GM23338 (cell line): ENCODE data around the gene MYO16. TPM values are rescaled to one million over a fixed set of nuclear protein-coding genes. Genes with fewer than 3 reads are reported as not detected.

Source experiments
- ATAC-seq: fragments of 200-7000 bp; cut with Tn5 transposase; 3 replicates; pipeline ENCODE4 v1.9.1; 2020
- DNase-seq: peaks from one replicate; pipeline ENCODE4 v3.0.0-alpha.2; 2015; ENCODE audit warnings: low spot score
- H2AFZ ChIP-seq: fragments of 200-600 bp; sonication (generic); 2 replicates; pipeline ENCODE4 v1.8.0; 2016; ENCODE audit warnings: antibody characterized with exemption, mild to moderate bottlenecking, moderate library complexity
- H3F3A ChIP-seq: fragments of 200-600 bp; sonication (generic); replicated peaks from 2 replicates; pipeline ENCODE4 v1.8.0; 2017; ENCODE audit warnings: antibody characterized with exemption, mixed run types, low read depth
- H3K27ac ChIP-seq: fragments of 200-600 bp; sonication (generic); 2 replicates; pipeline ENCODE4 v1.6.1; 2016; ENCODE audit warnings: low read depth
- H3K27me3 ChIP-seq: fragments of 200-600 bp; sonication (generic); 2 replicates; pipeline ENCODE4 v1.8.0; 2016; ENCODE audit warnings: mild to moderate bottlenecking, mixed run types, moderate library complexity; ENCODE audit not compliant: insufficient read depth
- H3K36me3 ChIP-seq: fragments of 200-600 bp; sonication (generic); 2 replicates; pipeline ENCODE4 v1.8.0; 2016; ENCODE audit warnings: mild to moderate bottlenecking; ENCODE audit not compliant: insufficient read depth
- H3K4me1 ChIP-seq: fragments of 200-600 bp; sonication (generic); 2 replicates; pipeline ENCODE4 v1.8.0; 2016; ENCODE audit warnings: mild to moderate bottlenecking, moderate library complexity; ENCODE audit not compliant: insufficient read depth
- H3K4me2 ChIP-seq: fragments of 200-600 bp; sonication (generic); 2 replicates; pipeline ENCODE4 v1.7.1; 2017; ENCODE audit warnings: mixed run types
- H3K4me3 ChIP-seq: fragments of 200-600 bp; sonication (generic); 2 replicates; pipeline ENCODE4 v1.6.1; 2016; ENCODE audit warnings: mixed run types
- H3K79me2 ChIP-seq: fragments of 200-600 bp; sonication (generic); replicated peaks from 2 replicates; pipeline ENCODE4 v1.8.0; 2017; ENCODE audit warnings: mild to moderate bottlenecking; ENCODE audit not compliant: insufficient read depth
- H3K9me2 ChIP-seq: fragments of 200-600 bp; sonication (generic); 2 replicates; pipeline ENCODE4 v1.8.0; 2017; ENCODE audit not compliant: insufficient read depth
- H4K20me1 ChIP-seq: fragments of 200-600 bp; sonication (generic); replicated peaks from 2 replicates; pipeline ENCODE4 v1.8.0; 2017; ENCODE audit warnings: mild to moderate bottlenecking; ENCODE audit not compliant: insufficient read depth
- H3K27ac Mint-ChIP-seq: 2 replicates; pipeline ENCODE4 v1.8.0; 2020; ENCODE audit warnings: inconsistent platforms, mild to moderate bottlenecking, moderate library complexity, mixed read lengths
- H3K27me3 Mint-ChIP-seq: 3 replicates; pipeline ENCODE4 v1.8.0; 2022; ENCODE audit warnings: low read depth, mild to moderate bottlenecking, moderate library complexity, mixed read lengths, inconsistent platforms; ENCODE audit not compliant: insufficient read depth, poor library complexity
- H3K36me3 Mint-ChIP-seq: 3 replicates; pipeline ENCODE4 v1.8.0; 2021; ENCODE audit warnings: low read depth, mild to moderate bottlenecking, inconsistent platforms, moderate library complexity, mixed read lengths
- H3K4me1 Mint-ChIP-seq: 3 replicates; pipeline ENCODE4 v1.8.0; 2020; ENCODE audit warnings: mild to moderate bottlenecking, inconsistent platforms, mixed read lengths
- H3K4me3 Mint-ChIP-seq: 3 replicates; pipeline ENCODE4 v1.8.0; 2021; ENCODE audit warnings: moderate library complexity, mild to moderate bottlenecking, inconsistent platforms, mixed read lengths
- H3K9me3 Mint-ChIP-seq: 3 replicates; pipeline ENCODE4 v1.8.0; 2020; ENCODE audit warnings: moderate library complexity, mild to moderate bottlenecking, inconsistent platforms, mixed read lengths
- CREB1 ChIP-seq: fragments of 250-450 bp; sonication (Bioruptor Pico); IDR thresholded peaks from 2 replicates; pipeline ENCODE4 v1.5.0; 2020; ENCODE audit warnings: low read depth, mild to moderate bottlenecking, moderate library complexity
- JUNB ChIP-seq: IDR thresholded peaks from one replicate; pipeline ENCODE4 v1.6.1; 2016; ENCODE audit warnings: antibody characterized with exemption; ENCODE audit not compliant: unreplicated experiment
- REST ChIP-seq: IDR thresholded peaks from one replicate; pipeline ENCODE4 v1.6.1; 2018; ENCODE audit warnings: antibody characterized with exemption; ENCODE audit not compliant: unreplicated experiment
- ZNF114 ChIP-seq: fragments of 250-450 bp; sonication (Bioruptor Pico); IDR thresholded peaks from 2 replicates; pipeline ENCODE4 v1.5.0; 2020; ENCODE audit warnings: mild to moderate bottlenecking, moderate library complexity
- ZNF331 ChIP-seq: fragments of 250-450 bp; sonication (Bioruptor Pico); IDR thresholded peaks from 2 replicates; pipeline ENCODE4 v1.5.0; 2020; ENCODE audit warnings: low read depth, mild to moderate bottlenecking, moderate library complexity
- ZNF462 ChIP-seq: fragments of 250-450 bp; sonication (Bioruptor Pico); IDR thresholded peaks from 2 replicates; pipeline ENCODE4 v1.5.0; 2020; ENCODE audit warnings: mild to moderate bottlenecking, moderate library complexity
- polyA plus RNA-seq: library from polyadenylated mRNA; unstranded; fragments of >200 nt; fragmentation: Nextera tagmentation; extraction: Ambion mirVana; gene quantifications from 2 replicates; pipeline ENCODE4 v1.2.1, GENCODE V29; 2016
- total RNA-seq: library from RNA; depleted of rRNA; stranded (reverse); fragments of >200 nt; shearing (Covaris generic); gene quantifications from 2 replicates; pipeline ENCODE4 v1.2.3, GENCODE V29; 2014
- TF ChIP-seq, protein P1 (sequence below), 2 experiments: fragments of 200-600 bp in 1 of 2; sonication (generic) in 1 of 2; conservative IDR thresholded peaks; 2 replicates each; pipeline versions ENCODE4 v1.5.1 to v1.6.1; 2016 to 2017; ENCODE audit warnings: antibody characterized with exemption in 2 of 2, low read depth in 2 of 2, mild to moderate bottlenecking in 2 of 2, moderate library complexity in 1 of 2

MYO16 gene
- total and polyA plus RNA-seq, 2 experiments from 2014 or later: 0.10 to 0.13 TPM

- H3K36me3 Mint-ChIP-seq: peaks cover 7% of the 10 kb centered on the region; the same call in 2 of the 3 replicates
- no peak for TF ChIP-seq CREB1
- TF ChIP-seq, protein P1, sequence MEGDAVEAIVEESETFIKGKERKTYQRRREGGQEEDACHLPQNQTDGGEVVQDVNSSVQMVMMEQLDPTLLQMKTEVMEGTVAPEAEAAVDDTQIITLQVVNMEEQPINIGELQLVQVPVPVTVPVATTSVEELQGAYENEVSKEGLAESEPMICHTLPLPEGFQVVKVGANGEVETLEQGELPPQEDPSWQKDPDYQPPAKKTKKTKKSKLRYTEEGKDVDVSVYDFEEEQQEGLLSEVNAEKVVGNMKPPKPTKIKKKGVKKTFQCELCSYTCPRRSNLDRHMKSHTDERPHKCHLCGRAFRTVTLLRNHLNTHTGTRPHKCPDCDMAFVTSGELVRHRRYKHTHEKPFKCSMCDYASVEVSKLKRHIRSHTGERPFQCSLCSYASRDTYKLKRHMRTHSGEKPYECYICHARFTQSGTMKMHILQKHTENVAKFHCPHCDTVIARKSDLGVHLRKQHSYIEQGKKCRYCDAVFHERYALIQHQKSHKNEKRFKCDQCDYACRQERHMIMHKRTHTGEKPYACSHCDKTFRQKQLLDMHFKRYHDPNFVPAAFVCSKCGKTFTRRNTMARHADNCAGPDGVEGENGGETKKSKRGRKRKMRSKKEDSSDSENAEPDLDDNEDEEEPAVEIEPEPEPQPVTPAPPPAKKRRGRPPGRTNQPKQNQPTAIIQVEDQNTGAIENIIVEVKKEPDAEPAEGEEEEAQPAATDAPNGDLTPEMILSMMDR (conservative IDR thresholded peaks at IDR 0.05; ENCODE audit: low read depth in 2 of 2): peak; percentile 88 to 95
- H3K4me3 Mint-ChIP-seq: no peak overlapping the region
- Histone ChIP-seq H3K27ac (no peak overlapping the region), H3K4me2 (no peak overlapping the region), H3K36me3 (no peaks in the 10 kb centered on the region), H3K79me2 (no peaks in the 10 kb centered on the region), H3K4me3 (no peak overlapping the region), H3F3A (no peaks in the 10 kb centered on the region), H3K4me1 (no peaks in the 10 kb centered on the region), H3K27me3 (peaks cover 7% of the 10 kb centered on the region; the same call in 1 of the 2 replicates), H2AFZ (no peak overlapping the region), H4K20me1 (no peaks in the 10 kb centered on the region), H3K9me2 (no peaks in the 10 kb centered on the region)
- peak; percentile 73 for ATAC-seq
- peak; percentile 70 for DNase-seq
- H3K27me3 Mint-ChIP-seq: peaks cover 6% of the 10 kb centered on the region
- H3K9me3 Mint-ChIP-seq: peaks cover 9% of the 10 kb centered on the region
- H3K4me1 Mint-ChIP-seq: peaks cover 7% of the 10 kb centered on the region
- no peak overlapping the region for H3K27ac Mint-ChIP-seq
Observed at GRCh38 chr13:109145631-109146030, 516.2 kb downstream of the MYO16 start.

- peaks cover 2% of the 10 kb centered on the region for H3K27me3 Mint-ChIP-seq
- 0 out of 2 replicates have a peak, but pooled peaks cover 1% of the 10 kb centered on the region for H3K4me1 ChIP-seq
- no peak for ATAC-seq
- H3K9me2 ChIP-seq: no peaks in the 10 kb centered on the region
- DNase-seq: no peak
- peaks cover 15% of the 10 kb centered on the region for H3K4me1 Mint-ChIP-seq
- no peaks in the 10 kb centered on the region for H4K20me1 ChIP-seq
- no peaks in the 10 kb centered on the region for H3K36me3 ChIP-seq
- H3K79me2 ChIP-seq: no peaks in the 10 kb centered on the region
- H3K27me3 ChIP-seq: peaks cover 3% of the 10 kb centered on the region; the same call in 1 of the 2 replicates
- no peak overlapping the region for H3K4me3 ChIP-seq
- no peak overlapping the region for H3K27ac ChIP-seq
- H3K27ac Mint-ChIP-seq: no peak overlapping the region
- no peaks in the 10 kb centered on the region for H3F3A ChIP-seq
- no peak overlapping the region for H2AFZ ChIP-seq
- peaks cover 6% of the 10 kb centered on the region for H3K9me3 Mint-ChIP-seq
- H3K4me2 ChIP-seq: no peak overlapping the region
- no peak overlapping the region for H3K4me3 Mint-ChIP-seq
- H3K36me3 Mint-ChIP-seq: peaks cover 5% of the 10 kb centered on the region; the same call in 2 of the 3 replicates
- TF ChIP-seq ZNF331 (CRISPR knock-in tag) (no peak), ZNF462 (CRISPR knock-in tag) (no peak), JUNB (no peak), ZNF114 (CRISPR knock-in tag) (no peak), REST (no peak)
- TF ChIP-seq, protein P1 (conservative IDR thresholded peaks at IDR 0.05; ENCODE audit: low read depth in 2 of 2): no peak
Observed at GRCh38 chr13:109146393-109146792, 517.0 kb downstream of the MYO16 start.
